ENCODE data around the gene PODXL2. TPM values are rescaled to one million over a fixed set of nuclear protein-coding genes. Genes with fewer than 3 reads are reported as not detected.

PODXL2 gene
- total and polyA plus RNA-seq, 2 of the 8 experiments (the other 6 are each of a cell fraction or from before 2014, with no cell fraction given), result 27.6 to 31.6 TPM

GRCh38 chr3:127610105-127610504 lies 18.9 kb upstream of the PODXL2 start:
- no peak overlapping the region for H2AK5ac ChIP-seq (ENCODE audit: low read depth, low read length)
- FAIRE-seq, result no peak

More at GRCh38 chr3:127610105-127610504, 18.9 kb upstream of the PODXL2 start:
- 95% methylated on average over 5 of the region's 5 CpGs; no CpG with 5 or more reads in 1 of the 2 experiments for WGBS, 2 experiments (ENCODE audit: extremely low coverage in 1 of 2, insufficient coverage in 1 of 2, insufficient read length in 1 of 2, insufficient replicate concordance in 2 of 2, low coverage in 1 of 2, low lambda C conversion rate in 2 of 2, missing lambda C conversion rate in 1 of 2)
- H3K4me1 ChIP-seq (replicated peaks in 1 of 4; ENCODE audit: control insufficient read depth in 3 of 4, insufficient read depth in 4 of 4, low read length in 3 of 4), result no peaks in the 10 kb centered on the region
- CTCF ChIA-PET (ENCODE audit: partially characterized antibody), result interaction anchor here (1.5 to 2.6 kb wide), 3 partner anchors 13 to 70 kb away, joined by 5 to 7 read pairs (median 6); partner anchors contain the start of gene MCM2
- DNase-seq (ENCODE audit: low read depth in 1 of 2, low spot score in 2 of 2), result no peak
- no peak overlapping the region for H3K27ac ChIP-seq (ENCODE audit: low read depth, low read length)
- H3K4ac ChIP-seq (replicated peaks; ENCODE audit: insufficient read length, low read depth, low read length), result no peak overlapping the region
- H4K20me1 ChIP-seq (replicated peaks in 1 of 2; ENCODE audit: control insufficient read depth in 1 of 2, insufficient read depth in 2 of 2, low read length in 2 of 2), result peaks cover 26 to 45% of the 10 kb centered on the region in 2 experiments
- H3K79me2 ChIP-seq (ENCODE audit: control insufficient read depth in 1 of 2, insufficient read depth in 2 of 2, low read length in 2 of 2), result peaks cover 0 to 40% of the 10 kb centered on the region in 2 experiments; a peak in 2 of 4 replicates
- H2BK20ac ChIP-seq (ENCODE audit: low read length), result no peak overlapping the region
- no peaks in the 10 kb centered on the region for H3K9me3 ChIP-seq (ENCODE audit: insufficient read depth in 2 of 2, low read depth in 1 of 2, low read length in 1 of 2)
- H3K4me2 ChIP-seq (ENCODE audit: insufficient read depth in 1 of 2, low read depth in 2 of 2, low read length in 2 of 2), result no peak overlapping the region
- H4K5ac ChIP-seq (ENCODE audit: insufficient read length, low read depth, low read length), result no peak overlapping the region
- TF ChIP-seq BACH1 (IDR thresholded peaks at IDR 0.05; ENCODE audit: low read length), result no peak
- TF ChIP-seq CBX5 (IDR thresholded peaks at IDR 0.05; ENCODE audit: low read depth, low read length), result no peak
- no peak for TF ChIP-seq POU5F1 (IDR thresholded peaks at IDR 0.05; ENCODE audit: low read depth, low read length)
- TF ChIP-seq CBX8 (IDR thresholded peaks at IDR 0.05; ENCODE audit: borderline replicate concordance, low read depth, low read length), result no peak
- TF ChIP-seq SP1 (IDR thresholded peaks at IDR 0.05; ENCODE audit: low read depth, low read length), result no peak
- no peak for TF ChIP-seq MAFK (IDR thresholded peaks at IDR 0.05; ENCODE audit: low read depth, low read length)
- TF ChIP-seq POLR2AphosphoS5 (IDR thresholded peaks at IDR 0.05; ENCODE audit: low read depth, low read length), result no peak
- no peak for TF ChIP-seq ASH2L (IDR thresholded peaks at IDR 0.05; ENCODE audit: low read length)
- no peak for TF ChIP-seq HDAC2 (IDR thresholded peaks at IDR 0.05; ENCODE audit: borderline replicate concordance in 1 of 2, low read depth in 2 of 2, low read length in 2 of 2)
- no peak for TF ChIP-seq E2F6 (IDR thresholded peaks at IDR 0.05)
- no peak for TF ChIP-seq USF2 (IDR thresholded peaks at IDR 0.05; ENCODE audit: low read length)
- no peak for TF ChIP-seq RFX5 (IDR thresholded peaks at IDR 0.05; ENCODE audit: borderline replicate concordance, low read depth, low read length)
- H3K14ac ChIP-seq (ENCODE audit: insufficient read length), result no peak overlapping the region
- H3K23me2 ChIP-seq (ENCODE audit: low read depth, low read length), result no peaks in the 10 kb centered on the region
- H2BK12ac ChIP-seq (ENCODE audit: low read depth, low read length), result no peak overlapping the region
- H4K91ac ChIP-seq (replicated peaks; ENCODE audit: insufficient read length, low read length), result no peak overlapping the region
- peaks cover 67 to 95% (median 89%) of the 10 kb centered on the region in 4 experiments for H3K36me3 ChIP-seq (ENCODE audit: control insufficient read depth in 2 of 4, insufficient read depth in 4 of 4, low read length in 3 of 4)
- H3K4me3 ChIP-seq (ENCODE audit: extremely low read depth in 1 of 4, insufficient read depth in 2 of 4, low read depth in 3 of 4, low read length in 4 of 4), result no peak overlapping the region
- no peak overlapping the region for H4K8ac ChIP-seq (ENCODE audit: extremely low read depth, insufficient read depth, low read length)
- no peak overlapping the region for H2BK15ac ChIP-seq (ENCODE audit: low read length)
- no peak overlapping the region for H3K23ac ChIP-seq (ENCODE audit: insufficient read length)
- H3K79me1 ChIP-seq (ENCODE audit: low read depth, low read length), result peaks cover 14% of the 10 kb centered on the region
- no peak overlapping the region for H2AFZ ChIP-seq (ENCODE audit: low read length)
- H3K56ac ChIP-seq (replicated peaks; ENCODE audit: insufficient read length, low read depth, low read length), result no peak overlapping the region
- 0 out of 7 replicates have a peak overlapping the region, but pooled peaks of 1 of the 4 experiments have one; percentile 7 for H3K9ac ChIP-seq (replicated peaks in 1 of 4; ENCODE audit: extremely low read depth in 1 of 4, low read depth in 3 of 4, low read length in 3 of 4)
- H2BK120ac ChIP-seq (replicated peaks; ENCODE audit: low read depth, low read length), result no peak overlapping the region
- no peak overlapping the region for H3K18ac ChIP-seq (ENCODE audit: extremely low read depth, low read length)
- POLR2A ChIA-PET (ENCODE audit: partially characterized antibody), result interaction anchor here (1.2 to 12.5 kb wide), 5 partner anchors 11 to 35 kb away, joined by 5 to 182 read pairs (median 6); partner anchors contain the start of genes MCM2, PODXL2 and TPRA1
- H3K27me3 ChIP-seq (replicated peaks in 1 of 4; ENCODE audit: control insufficient read depth in 3 of 4, extremely low read depth in 1 of 4, insufficient read depth in 3 of 4, low read length in 3 of 4), result no peaks in the 10 kb centered on the region
- H2BK5ac ChIP-seq (ENCODE audit: low read depth, low read length), result no peak overlapping the region

Data from H1 (cell line).